ENCODE data around the gene TM7SF3.

- TF ChIP-seq POLR2A (IDR thresholded peaks at IDR 0.05; ENCODE audit: low read depth, low read length) (no peak), CTCF (IDR thresholded peaks at IDR 0.05; ENCODE audit: extremely low read depth in 1 of 2, insufficient read depth in 1 of 2, low read depth in 1 of 2, low read length in 2 of 2) (no peak), GATA2 (IDR thresholded peaks at IDR 0.05; ENCODE audit: insufficient read depth, insufficient read length, low read depth, low read length) (no peak), POLR2AphosphoS5 (IDR thresholded peaks at IDR 0.05; ENCODE audit: insufficient read depth, low read depth, low read length) (no peak), JUN (IDR thresholded peaks at IDR 0.05; ENCODE audit: borderline replicate concordance, insufficient read depth, insufficient read length, low read depth) (no peak)
These were observed 52.4 kb downstream of the TM7SF3 start for GRCh38 chr12:26961803-26962202.

Measured in endothelial cell of umbilical vein (primary cell).